ENCODE data around the gene USH2A.

The USH2A gene

DNA sequence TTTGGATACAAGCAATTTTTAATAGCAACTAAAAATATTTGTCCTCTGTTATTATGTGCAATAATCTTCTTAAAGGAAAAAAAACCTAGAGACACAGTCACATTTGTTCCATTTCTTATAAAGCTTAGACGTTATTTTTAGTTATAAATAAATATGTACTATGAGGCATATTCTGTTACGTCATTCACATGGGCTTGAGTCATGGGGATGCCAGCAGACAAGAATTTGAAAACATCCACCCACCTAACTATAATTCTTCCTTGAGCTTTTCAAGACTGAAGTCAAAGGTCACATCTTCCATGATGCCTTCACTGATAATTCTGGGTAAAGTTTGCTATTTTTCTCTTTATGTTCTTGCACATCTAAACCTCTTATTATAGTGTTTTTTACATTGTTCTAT, 587.3 kb downstream of the USH2A start:
- no peak for DNase-seq

DNA sequence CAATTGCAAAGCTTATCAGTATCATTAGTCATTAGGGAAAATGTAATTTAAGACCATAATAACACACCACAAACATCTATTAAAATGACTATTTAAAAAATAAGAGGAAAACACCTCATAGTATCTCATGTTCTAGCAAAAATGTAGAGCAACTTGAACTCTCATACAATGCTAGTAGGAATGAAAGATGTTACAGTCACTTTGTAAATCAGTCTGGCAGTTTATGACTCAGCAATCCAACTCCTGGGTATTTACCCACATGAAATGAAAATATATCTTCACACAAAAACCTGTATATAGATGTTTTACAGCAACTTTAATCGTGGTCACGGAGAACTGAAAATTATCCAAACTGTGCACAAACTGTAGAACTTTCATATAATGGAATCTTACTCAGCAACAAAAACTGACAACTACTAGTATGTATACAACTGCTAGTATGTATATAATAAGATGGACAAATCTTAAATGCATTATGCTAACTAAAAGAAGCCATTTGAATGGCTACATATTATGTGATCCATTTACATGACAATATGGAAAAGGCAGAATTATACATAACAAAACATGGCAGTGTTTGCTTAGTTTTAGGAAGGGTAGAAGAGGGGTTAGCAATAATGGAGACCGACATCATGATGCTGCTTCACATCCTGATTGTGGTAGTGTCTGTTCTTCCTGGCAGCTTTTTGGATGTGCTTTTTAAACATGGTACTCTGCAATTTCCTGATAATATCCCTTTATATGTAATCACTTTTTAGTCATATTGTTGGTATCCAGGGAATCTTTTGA, 589.1 kb downstream of the USH2A start:
- DNase-seq, result no peak

DNA sequence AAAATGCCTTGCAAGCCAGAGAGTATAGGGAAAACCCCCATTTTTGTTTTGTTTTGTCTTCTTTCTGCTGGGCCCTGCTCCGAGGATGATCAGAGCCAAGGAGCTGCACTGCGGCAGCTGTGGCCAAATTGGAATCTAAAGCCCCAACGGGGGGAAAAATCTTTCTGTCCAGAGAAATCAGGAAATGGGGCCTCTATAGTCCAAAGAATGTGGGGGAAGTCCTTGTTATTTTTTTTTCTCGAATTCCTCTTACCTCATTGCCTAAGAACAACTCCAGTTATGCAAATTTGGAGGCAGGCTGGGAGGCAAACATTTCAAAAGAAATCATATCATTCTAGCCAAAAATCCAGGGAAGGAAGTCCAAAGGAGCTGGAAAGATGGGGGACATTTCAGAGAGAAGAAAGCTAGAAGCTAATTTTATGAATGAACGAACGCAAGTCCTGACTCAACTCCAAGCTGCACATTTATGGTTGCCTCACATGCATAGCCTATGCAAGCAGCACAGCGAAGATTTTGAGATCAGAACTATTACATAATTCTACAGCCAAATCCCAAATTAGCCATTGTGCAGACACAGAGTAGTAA, 592.9 kb downstream of the USH2A start:
- no peak for DNase-seq

DNA sequence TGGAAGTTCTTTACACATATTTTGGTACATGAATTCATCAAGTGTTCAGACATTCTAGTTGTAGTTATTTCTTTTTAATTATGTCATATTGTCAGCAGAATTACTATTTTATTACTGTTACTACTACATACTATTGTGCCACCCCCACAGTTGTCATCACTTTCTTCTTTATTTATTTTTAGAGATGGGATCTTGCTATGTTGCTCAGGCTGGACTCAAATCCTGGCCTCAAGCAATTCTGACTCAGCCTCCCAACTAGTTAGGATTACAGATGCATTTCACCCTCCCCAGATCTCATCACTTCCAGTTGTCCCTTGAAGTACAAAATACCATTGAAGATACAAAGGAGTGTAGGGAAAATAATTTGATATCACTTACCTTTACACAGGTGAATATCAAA, 598.2 kb downstream of the USH2A start:
- no peak for DNase-seq

DNA sequence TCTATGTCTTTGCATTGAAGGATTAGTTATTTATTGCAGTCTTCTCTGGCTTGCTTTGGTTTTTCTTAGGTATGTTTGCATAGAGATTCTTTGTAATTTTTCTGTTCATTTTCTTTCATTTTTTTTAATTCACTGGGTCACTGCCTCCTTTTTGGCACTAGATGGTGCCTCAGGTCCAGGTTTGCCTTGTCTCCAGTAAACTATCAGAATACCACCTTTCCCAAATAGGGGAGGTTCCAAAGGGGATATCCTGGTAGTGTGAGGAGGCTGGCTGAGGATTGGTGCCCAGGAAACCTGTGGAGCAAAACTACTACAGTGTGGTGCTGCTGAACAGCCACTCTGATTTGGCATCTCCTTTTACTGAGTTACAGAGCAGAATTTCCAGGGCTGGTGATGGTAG, 599.0 kb downstream of the USH2A start:
- no peak for DNase-seq

DNA sequence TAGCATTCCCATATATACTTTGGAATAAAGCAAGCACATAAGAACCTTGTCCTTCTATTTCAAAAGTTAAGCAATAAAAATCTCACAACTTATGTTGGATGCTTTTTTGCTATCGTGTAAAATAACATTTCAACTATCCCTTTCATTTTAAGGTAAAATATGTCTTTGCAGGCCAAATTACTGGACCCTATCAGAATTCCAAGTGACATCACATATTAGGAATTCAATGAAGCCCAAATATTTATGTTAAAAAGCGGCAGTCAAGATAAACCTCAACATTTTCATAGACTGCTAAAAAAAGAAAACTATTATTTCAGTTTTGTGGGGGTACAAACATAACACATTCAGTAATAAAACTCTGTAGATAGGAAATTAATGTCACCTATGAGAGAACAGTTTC, 604.1 kb downstream of the USH2A start:
- DNase-seq, result no peak

DNA sequence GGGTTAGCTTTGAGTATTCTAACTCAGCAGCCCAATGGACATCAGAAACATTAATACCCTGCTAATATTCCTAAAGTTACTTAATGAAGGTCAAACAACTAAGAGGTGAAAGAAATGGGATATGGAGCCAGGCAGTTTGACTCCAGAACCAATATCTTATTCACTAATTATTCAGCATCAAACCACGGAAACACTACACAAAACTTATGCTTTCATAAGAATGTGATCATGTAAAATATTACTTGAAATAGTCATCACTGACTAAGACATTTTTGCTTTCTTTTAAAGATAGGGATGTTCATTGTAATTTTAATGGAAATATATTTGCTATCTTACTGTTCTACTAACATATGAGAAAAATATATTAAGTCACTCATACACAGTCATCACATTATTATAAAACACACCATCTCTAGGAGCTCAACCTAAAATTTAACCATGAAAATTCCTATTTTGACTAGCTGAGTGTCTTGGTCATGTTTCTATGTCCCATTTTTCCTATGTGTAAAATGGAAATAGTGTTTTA, 615.3 kb downstream of the USH2A start:
- DNase-seq, result no peak

DNA sequence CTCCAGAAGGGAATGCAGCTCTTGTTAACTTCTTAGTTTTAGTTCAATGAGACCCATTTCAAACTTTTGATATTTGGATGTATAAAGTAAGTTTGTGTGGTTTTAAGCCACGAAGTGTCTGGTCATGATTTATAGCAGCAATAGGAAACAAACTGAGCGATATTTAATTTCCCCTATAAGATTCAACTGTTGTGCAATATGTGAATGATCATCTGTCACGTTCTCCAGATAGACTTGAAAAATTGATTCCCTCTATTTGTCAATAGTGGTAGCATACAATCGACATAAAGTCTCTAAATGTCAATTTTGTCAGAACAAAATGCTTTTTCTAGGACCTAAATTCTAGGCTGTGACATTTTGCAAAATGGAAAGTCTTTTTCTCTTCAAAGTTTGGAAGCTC, 616.0 kb downstream of the USH2A start:
- no peak for DNase-seq

DNA sequence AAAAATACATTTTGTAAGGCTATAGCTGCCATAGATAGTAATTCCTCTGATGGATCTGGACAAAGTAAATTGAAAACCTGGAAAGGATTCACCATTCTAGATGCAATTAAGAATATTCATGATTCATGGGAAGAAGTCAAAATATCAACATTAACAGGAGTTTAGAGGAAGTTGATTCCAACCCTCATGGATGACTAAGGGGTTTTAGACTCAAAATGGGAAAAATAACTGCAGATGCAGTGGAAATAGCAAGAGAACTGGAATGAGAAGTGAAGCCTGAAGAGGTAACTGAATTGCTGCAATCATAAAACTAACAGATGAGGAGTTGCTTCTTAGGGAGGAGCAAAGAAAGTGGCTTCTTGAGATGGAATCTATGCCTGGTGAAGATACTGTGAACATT, 625.4 kb downstream of the USH2A start:
- no peak for DNase-seq

DNA sequence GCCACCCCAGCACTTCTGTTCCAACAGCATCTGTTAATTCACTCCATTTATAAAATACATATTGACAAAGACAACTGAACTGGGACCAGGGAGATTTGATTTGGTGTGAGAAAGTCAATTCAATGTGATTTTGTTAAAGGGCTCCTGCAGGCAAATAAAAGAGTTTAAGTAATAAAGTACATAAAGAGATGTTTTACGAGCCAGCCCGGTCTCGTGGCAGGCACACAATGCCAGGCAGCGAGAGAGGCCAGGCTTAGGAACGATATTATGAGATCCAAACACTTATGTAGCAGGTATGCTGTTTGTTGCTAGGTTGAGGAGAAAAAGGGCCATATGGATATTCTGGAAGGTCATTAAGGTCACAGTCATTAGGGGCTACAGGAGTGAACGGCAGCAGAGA, 629.1 kb downstream of the USH2A start:
- no peak for DNase-seq

DNA sequence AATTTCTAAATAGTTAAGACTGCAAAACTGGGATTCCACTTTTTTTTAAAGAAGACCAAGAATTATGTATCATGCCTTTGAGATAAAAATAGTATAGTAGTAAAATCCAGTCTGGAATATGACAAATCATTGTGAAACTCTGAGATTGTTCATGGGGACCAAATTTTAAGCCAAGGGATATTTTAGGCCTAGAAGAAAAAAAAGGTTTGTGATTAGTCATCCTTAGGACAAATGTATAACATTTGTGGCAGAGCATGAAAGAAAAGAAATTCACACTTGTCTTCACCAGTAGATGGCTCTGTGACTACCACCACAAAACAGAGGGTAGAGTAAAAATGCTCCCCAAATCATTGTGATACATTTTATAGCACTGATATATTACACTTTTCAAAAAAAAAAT, 630.1 kb downstream of the USH2A start:
- no peak for DNase-seq

DNA sequence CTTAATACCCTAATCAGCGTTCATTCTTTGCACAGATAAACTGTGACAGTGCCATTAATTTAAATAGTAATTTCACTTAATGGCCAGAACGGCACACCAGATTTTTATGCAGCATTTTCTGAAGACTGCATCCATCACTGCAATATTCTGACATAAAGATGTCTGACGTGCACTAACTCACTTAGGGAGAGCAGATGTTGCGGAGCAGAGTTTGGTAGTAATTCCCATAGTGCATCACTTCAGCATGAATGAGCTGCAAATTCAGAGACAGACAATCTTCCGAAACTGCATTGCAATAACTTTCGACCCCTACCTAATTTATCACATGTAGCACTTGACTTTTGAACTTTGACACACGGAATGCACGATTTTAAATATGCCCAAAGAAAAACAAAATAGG, 630.8 kb downstream of the USH2A start:
- no peak for DNase-seq

DNA sequence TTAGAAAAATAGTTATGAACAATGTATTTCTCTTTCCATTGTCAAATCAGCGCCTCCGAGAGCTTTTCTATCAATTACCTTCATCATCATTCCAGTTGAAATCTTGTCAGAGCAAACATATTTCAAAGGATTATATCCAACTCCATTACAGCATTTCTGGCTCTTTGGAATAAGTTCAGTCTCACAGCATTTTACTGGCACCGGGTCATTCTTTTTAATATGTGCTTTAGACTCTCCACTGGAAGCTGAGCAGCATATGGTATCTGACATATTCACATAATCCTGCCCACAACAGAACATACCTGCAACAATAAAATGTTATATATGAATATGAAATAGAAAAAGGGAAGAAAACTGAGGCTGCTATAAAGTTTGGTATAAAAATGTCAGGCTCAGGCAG, 633.3 kb downstream of the USH2A start:
- DNase-seq, result no peak

DNA sequence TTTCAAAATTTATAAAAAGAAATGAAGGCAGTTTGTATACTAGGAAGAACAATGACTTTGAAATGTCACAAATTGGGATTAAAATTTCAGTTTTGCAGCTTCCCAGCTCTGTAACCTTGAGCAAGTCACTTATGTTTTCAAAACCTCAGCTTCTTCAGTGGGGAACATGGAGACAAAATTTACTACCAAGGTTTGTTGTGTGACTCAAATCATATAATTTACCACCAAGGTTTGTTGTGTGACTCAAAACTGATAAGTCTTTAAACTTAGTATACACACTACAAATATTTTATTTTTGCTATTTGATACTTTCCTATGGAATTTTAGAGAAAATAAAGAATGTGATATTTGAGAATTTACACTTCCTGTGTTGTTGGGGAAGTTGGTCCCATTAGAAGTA, 636.3 kb downstream of the USH2A start:
- DNase-seq, result no peak

DNA sequence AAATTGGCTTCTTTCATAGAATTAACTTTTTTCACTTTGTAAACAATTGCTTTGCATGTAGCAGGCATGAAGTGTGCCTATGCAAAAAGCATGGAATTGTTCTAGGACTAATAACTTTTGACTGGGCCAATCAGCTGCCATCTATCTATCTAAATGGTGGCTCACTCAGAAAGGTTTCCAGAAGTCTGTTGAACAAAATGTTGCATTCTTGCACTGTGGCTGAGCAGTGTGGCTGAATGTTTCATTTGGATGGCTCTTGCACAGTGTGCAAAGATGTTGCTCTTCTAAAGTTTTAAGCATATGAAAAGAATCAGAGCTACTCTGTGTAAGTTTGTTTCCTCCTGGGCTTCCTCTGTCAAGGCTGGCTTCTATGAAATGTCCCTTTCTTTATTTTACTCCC, 642.6 kb downstream of the USH2A start:
- DNase-seq, result no peak

DNA sequence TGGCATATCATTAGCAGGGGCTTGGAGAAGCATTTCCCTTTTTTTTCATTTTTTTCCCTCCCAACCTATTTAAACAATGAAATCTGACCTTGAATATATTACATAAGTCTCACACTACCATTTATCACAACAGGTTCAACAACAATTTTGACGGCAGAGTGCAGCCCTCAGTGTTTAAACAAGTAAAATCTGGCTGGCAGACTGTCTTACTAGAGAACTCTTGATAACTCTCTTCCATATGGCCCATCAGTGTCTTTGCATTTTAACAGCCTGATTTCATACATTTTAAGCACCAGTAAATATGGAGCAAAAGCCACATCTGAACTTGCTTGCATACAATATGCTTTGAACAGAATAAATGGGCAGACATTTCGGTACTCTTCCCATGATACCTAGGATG, 643.1 kb downstream of the USH2A start:
- DNase-seq, result no peak

DNA sequence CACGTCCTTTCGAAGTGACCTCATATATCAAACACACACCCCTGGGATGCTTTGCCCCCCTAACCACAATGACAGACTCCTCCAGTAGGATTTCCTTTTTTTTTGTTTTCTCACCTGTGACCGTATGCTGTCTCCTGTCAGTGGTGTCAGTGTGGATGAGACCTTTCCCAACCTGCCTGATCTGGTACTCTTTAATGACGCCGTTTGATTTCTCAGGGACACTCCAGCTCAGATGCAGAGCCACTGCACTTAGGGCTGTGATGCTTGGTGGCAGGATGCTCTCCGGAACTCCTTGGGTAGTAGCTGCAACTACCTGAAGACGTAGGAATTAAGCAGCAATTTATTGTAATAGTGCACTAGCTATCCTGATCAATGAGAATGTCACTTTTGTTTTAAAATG, 643.5 kb downstream of the USH2A start:
- no peak for DNase-seq

DNA sequence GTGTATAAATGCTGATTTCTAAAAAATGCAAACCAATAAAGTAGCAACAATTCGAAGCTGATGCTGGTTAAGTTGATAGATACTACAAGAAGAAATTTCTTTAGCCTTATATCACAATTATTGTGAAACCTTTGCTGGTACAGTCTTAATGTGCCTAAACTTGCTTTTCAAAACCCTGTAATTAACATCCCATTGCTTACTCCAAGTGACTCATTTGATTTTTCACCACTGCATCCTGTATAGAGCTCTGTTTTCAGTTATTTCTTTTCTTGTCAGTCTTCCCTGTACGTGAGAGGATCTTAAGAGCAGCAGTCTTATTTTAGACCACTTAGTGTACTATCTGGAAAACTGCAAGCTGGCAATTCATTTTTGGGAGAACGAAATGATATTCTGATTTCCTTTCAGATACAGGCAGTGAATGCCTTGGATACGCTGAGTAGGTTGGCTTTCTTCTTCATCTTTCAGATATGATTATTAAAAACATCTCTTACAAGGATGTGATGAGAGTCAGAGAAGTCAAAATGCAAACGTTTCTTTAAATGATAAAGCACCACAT, 645.8 kb downstream of the USH2A start:
- no peak for DNase-seq

DNA sequence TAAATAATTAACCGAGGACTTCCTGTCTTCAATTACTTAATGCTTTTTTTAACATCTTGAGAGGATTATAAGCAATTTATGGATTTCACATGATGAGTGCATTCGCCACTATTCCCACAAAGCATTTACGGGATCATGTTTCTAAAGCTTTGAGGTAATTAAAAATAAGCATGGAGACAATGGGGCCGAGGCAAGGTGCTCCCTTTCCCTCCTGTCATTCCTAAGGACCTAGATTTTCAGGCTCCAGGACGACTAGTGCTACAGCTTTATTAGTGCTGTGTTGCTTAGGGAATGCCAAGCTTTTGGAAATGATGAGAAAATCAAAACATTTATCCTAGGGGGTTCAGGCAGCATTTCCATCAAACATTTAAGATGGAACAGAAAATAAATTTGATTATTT, 646.9 kb downstream of the USH2A start:
- DNase-seq, result no peak

DNA sequence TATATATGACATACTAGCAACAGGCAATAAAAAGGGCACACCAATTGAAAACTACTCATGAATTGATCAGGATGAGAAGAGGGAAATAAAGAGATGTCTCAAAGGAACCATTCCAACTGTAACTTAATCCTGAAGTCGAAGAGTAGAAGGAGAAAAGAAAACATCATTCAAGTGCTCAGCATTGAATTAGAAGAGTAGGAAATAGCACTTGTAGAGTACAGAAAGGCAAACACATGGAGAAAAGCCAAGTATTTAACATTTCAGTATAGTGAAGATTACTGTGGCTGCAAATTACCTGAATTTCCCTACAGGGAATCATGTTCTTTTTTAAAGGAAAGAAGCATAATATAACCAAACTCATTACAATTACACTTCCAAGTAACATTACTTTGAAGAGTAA, 651.1 kb downstream of the USH2A start:
- DNase-seq, result no peak

DNA sequence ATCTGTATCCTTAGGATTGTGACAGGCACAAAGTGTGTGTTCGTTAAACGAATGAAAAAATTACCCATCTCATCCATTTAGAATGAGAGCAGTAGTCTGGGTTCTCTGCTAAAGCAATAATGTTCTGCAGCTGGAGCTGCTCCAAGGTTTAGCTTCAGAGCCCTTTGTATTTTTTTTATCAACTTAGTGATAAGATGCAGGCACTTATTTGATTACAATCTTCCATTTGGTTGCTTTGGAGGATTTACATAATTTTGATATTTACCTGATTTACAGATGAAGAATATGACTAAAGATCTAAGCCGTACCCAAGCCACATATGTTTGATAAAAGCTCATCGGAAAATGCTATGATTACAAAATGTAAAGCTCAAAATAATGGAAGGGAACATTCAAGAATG, 654.9 kb downstream of the USH2A start:
- DNase-seq, result no peak

DNA sequence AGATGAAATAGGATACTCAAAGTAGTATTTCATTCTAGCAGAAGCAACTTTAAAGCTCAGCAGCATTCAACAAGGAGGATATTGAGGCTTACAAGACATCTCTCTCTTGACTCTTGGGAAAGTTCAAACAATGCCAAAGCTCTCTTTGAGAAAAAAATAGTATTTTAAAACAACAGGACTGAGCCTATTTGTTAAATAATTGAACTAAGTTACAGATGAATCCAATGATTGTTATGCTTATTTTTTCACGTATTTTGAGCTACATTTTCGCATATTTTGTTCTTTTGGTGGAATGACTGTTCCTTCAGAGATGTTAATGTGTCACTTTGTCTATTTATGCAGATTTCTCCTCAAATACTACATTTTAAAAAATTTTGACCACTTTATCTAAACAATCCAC, 655.5 kb downstream of the USH2A start:
- no peak for DNase-seq

DNA sequence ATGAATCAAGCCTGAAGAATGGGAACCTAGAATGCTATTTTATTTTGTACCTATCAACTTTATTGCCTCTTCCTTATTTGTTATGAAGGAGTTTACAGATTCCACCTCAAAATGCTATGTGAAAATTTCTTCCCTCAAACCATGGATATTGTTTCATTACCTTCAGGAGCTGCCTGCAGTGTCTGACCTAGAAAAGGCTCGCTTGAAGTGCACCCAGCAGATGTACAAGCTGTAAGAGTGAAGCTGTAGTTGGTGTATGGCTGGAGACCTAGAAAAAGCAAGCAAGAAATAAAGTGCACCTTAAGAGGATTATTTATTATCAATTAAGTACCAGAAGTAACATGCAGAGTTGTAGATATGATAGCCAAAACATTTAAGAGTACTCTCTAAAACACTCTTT, 656.7 kb downstream of the USH2A start:
- no peak for DNase-seq

DNA sequence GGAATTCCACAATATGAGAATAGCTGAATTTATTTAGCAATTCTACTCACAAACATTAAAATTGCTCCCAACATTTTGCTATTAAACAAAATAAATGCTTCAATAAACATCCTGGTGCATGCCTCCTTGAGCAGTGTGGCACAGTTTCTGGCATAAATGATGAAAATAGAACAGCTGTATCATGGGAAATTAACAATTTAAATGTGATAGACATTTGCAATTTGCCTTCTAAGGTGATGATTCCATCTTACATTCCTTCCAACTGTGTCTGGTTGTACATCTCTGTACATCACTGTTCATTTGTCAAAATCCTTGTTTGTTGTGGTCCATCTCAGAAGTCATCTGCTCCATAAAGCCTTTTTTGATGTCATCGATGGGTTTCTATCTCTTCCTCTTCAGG, 657.4 kb downstream of the USH2A start:
- DNase-seq, result no peak

DNA sequence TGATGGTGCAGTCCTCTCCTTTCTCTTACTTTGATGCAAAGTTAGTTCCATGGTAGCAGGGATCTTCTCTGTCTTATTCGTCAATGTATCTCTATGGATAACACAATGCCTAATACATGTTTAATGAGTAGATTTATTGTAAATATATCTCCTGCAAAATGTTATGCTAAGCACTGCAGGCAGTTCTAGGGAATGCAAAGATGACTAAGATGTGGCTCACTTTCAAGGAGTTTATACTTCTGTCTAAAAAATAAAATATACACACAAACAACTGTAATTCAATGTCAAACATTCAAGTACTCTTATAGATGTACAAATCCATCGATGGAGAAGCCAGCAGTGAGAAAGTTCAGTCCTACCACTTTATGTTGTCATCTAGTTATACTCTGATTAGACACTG, 661.8 kb downstream of the USH2A start:
- DNase-seq, result no peak

All from activated naive CD4-positive, alpha-beta T cell (primary cell).